Measurements from ENCODE around the gene PSMD11. TPM values are rescaled to one million over a fixed set of nuclear protein-coding genes. Genes with fewer than 3 reads are reported as not detected.

The PSMD11 gene
- total and polyA plus RNA-seq, 2 of the 8 experiments (the other 6 are each of a cell fraction or from before 2014, with no cell fraction given), result 68.4 to 171 TPM

- TF ChIP-seq TAF7 (optimal IDR thresholded peaks at IDR 0.05; ENCODE audit: borderline replicate concordance, low read depth, low read length) (no peak), GTF2F1 (IDR thresholded peaks at IDR 0.05; ENCODE audit: borderline replicate concordance, low read depth, low read length) (no peak), CTBP2 (IDR thresholded peaks at IDR 0.05; ENCODE audit: borderline replicate concordance, insufficient read depth, insufficient read length, low read length) (no peak), EGR1 (IDR thresholded peaks at IDR 0.05; ENCODE audit: borderline replicate concordance, low read depth, low read length) (no peak)
These were observed 49.7 kb downstream of the PSMD11 start (continued) for GRCh38 chr17:32493976-32494513.
